NOMO-1 treated with dmso at 0.1 percent for 144 hours (cell line): Measurements from ENCODE around the gene PDE9A.

Experiments used
- DNase-seq: peaks from one replicate; lab custom pipeline; 2025; ENCODE audit not compliant: unreplicated experiment; lab: John Stamatoyannopoulos, UW

The PDE9A gene

DNA sequence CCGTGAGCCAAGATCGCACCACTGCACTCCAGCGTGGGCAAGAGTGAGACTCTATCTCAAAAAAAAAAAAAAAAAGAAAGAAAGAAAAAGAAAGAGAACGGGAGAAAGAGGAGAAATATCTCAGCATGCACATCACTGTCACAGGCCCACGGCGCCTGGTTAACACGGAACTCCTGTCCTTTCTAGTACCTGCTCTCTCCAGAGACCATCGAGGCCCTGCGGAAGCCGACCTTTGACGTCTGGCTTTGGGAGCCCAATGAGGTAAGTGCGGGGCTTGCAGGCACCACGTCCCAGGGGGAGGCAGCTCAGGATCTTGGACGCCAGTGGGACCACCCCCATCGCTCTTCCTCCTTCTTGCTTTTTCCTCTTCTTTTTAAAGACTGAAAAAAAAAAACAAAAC is 100.4 kb downstream of the PDE9A start:
- DNase-seq = no peak

DNA sequence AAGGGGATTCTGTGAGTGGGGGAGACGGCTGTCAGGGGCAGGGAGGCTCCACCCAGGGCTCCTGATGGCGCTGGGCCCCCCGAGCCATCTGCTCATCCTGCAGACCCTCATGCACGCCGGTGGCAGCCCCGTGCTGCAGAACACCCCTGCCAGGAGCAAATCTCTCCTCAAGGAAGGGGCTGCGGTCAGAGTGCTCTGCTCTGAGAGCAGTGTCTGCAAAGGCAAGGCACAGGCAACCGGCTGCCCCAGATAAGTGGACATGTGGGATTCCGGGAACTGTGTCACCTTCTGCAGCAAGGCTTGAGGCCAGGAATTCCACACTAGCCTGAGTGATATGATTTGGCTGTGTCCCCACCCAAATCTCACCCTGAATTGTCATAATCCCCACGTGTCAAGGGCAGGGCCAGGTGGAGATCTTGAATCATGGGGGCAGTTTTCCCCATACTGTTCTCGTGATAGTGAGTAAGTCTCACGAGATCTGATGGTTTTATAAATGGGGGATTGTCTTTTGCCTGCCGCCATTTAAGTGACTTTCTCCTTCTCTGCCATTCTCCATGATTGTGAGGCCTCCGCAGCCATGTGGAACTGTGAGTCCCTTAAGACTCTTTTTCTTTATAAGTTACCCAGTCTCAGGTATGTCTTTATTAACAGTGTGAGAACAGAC is 101.0 kb downstream of the PDE9A start:
- DNase-seq = no peak

DNA sequence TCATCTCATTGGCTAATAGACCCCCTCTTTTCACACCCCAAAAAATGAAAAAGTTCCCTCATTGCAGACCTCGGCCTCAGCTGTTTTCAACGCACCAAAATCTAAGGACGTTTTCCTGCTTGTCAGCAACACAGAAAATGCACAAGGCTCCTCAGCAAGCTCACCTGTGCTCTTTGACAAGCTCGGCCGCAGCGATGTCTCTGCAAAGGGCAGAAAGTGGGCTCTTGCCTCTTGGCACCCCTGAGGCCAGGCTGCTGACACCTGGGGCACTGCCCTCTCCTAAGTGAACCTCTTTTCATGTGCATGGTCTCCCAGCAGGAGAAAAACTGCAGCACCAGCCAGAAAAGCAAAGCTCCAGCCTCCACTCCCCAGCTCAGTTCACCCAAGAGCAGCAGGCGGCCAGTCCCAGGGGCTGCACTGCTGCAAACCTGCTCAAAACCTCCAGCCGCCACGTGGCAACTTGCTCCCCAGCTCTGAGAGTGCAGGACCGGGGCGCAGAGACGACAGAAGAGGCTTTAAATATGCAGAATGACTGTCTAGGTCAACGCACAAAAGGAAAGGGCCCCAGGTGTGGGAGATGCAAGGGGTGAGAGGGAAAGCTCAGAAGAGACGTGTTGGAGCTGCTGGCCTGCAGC is 101.7 kb downstream of the PDE9A start:
- no peak for DNase-seq

DNA sequence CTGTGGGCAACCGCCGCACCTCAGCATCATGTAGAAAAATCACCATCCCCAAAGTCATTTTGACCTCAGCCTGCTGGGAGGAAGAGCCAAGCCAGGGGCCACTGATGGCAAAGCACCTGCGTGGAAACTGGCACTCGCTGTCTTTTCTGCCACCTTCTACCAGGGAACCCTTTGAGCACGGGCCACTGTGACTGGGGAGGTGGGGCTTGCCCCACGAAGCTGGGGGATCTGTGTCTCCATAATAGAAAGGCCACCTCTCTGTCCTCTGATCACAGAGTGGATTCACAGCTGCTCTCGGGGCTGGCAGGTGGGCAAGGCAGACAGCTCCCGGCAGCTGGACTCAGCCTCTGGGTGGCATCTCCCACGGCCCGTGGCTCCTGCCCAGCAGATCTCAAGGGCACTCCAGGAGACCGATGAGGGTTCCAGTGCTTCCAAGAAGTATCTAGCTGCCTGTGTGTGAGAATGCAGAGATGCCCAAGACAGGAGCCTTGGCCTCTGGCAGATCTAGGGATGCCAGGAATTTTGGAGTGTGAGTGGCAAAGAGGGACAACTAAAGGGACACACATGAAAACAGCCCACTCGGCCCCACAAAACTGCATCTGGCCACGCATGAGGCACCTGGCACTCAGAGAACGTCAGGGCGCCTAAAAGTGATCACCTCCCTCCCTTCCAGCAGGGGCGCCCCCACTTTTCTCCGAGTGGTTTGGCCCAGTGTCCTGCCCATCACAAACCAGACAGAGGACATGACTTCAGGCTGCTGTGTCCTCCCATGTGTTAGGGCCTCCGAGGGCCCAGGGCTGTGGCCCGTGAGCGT is 102.6 kb downstream of the PDE9A start:
- DNase-seq = no peak

DNA sequence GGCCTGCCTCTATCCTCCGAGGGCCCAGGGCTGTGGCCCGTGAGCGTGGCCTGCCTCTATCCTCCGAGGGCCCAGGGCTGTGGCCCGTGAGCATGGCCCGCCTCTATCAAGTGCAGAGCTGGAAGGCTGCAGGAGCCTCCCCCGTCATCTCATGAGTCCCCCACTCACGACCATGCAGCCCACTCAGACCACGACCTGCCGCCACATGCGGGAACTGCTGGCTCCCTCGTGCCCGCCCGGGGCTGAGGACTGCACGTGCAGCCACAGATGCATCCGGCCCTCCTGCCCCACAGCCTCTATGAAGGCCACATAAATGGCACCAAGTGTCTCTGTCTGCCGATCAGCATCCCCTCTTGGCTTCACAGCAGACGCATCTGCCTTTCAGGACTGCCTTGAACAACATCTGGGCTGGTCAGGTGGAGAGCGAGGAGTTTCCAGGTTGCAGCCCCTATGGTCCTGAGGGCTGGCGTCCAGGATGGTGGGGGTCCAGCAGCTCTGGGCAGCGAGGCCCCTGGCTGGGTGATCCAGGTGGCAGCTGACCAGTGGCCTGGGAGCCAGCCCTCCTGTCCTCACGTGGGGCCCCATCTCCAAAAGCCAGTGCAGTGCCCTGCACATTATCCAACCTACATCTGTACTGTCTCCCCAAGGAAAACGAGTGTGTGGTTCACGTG is 103.3 kb downstream of the PDE9A start:
- DNase-seq = no peak

DNA sequence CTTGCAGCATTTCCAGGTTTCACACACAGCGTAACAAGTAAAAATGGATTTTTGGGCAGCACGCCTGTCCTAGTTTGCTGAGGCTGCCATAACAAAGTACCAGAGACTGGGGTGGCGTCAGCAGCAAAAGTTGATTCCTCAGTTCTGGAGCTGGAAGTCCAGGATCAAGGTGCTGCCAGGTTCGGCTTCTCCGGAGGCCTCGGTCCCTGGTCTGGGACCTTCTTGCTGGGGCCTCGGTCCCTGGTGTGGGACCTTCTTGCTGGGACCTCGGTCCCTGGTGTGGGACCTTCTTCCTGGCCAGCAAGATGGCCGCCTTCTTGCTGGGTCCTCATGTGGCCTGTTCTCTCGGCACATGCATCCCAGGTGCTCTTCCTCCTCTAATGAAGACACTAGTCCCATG is 104.0 kb downstream of the PDE9A start:
- DNase-seq = no peak

DNA sequence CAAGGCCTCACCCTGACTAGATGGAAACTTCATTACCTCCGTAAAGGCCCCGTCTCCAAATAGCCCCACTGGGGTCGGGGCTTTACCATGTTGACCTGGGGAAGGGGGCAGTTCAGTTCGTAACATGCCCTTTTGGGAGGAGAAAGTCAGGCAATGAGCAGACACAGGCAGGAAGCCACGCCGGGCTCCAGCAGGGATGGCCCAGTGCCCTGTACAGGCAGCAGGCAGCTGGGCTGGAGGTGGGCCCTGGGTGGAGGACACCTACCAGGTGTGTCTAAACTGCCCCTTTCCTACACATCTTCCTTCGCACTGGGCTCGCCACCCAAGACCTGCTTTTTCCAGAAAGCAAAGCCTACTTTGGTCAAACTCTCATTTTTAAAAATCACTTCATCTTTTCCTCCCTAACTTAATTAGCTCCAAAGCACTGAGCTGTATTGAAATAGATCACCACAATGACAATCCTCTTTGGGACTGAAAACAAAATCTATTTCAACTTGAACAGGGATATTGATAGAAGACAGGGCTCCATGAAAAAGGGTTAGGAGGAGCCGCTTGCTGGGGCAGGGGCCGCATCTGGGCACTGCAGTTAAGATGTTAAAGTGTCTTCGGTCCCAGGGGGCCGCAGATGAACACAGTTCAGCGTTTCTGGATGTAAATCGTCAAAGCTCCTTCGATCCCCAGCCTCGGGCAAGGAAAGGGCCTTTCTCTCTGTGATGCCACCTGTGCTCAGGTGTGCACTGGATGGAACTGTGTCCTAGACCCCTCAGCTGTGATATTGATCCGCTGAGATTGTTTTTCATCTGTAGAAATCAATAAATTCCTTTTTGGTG is 104.6 kb downstream of the PDE9A start:
- no peak for DNase-seq

DNA sequence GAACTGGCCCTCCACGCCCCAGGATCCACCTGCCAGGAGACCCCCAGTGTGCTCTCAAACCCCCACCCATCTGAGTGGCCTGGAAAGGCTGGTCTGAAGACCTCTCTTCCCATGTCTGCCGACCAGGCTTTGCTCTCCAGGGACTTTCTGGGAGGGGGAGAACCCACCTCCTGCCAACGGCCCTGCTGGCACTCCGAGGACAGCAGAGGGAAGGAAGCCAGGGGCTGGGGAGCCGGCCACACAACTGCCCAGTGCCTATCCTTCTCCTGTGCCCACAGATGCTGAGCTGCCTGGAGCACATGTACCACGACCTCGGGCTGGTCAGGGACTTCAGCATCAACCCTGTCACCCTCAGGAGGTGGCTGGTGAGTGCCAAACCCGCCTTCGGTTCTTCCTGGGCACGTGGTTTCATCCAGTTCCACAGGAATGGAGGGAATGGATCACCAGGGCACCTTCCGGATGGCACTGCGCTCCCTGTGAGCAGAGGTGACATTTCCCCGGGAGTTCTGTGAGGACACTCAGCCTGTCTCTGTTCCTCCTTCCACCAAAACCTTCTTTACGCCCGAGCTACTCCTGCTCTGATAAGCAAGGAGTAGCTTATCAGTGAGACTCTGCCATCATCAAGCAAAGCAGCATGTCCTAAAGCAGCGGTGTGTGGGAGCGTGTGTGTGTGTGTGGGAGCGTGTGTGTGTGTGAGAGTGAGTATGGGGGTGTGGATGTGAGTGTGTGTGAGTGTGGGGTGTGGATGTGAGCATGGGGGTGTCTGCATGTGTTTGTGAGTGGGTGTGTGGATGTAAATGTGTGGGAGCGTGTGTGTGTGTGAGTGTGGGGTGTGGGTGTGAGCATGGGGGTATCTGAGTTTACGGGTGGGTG is 105.5 kb downstream of the PDE9A start:
- DNase-seq = no peak

DNA sequence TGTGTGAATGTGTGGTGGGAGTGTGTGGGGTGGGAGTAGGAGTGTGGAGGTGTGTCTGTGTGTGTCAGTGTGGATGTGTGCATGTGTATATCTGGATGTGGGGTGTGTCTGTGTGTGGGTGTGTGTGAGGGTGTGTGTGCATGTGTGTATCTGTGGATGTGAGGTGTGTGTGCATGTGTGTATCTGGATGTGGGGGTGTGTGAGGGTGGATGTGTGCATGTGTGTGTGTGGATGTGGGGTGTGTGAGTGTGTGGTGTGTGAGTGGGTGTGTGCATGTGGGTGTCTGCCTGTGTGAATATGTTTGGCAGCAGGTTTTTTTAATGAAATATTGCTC is 106.1 kb downstream of the PDE9A start:
- DNase-seq = no peak

DNA sequence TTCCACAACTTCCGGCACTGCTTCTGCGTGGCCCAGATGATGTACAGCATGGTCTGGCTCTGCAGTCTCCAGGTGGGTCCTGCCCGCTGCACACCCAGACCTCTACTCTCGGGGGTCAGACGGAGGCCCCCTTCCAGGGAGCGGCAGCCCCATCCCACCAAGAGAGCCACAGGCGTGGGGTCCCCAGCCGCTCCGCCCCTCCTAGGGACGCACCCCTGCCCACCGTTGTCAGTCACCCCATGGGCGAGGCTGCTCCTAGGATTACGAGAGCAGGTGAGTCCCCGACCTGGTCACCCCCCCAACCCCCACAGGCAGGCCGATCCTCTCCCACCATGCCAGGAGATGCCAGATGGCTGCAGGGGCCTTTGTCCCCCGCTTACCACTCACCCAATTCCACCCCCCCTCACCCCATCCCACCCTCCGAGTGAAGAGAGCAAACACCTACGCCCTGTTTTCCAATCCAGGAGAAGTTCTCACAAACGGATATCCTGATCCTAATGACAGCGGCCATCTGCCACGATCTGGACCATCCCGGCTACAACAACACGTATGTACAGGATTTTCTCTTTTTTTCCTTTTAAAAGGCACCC is 107.0 kb downstream of the PDE9A start:
- DNase-seq = no peak

DNA sequence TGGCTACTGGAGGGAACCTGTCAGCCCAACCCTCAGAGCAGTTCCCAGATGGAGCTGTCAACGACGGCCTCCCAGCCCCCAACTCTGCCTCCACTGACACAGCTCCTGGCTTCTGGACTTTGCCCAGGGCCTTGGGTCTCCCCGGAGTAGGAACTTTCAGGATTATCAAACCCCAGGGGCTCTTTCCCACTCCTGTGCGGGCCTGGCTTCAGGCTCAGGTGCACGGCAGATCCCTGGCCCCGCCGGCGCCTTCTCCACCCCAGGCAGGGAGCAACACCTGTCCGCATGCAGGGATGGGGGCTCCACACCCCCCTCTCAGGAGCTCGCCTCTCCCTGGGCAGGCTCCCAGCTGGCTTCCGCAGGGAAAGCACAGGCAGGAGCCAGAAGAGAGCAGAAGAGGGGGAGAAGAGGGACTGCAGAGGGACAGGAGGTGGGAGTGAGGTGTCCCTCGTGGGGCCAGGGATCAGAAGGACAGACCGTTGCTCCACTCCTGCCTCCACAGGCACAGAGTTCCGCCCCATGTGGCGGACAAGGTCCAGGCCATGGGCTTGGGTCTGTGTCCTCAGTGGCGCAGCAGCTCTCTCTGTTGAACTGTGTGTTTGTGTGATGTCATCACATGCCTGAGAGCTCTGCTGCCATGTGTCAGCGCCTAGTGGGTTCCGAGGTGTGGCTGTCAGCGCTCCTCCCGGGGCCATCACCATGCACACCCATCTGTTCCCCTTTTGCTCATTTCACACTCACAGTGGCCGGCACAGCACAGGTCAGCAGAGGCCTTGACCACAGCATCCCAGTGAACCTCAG is 107.7 kb downstream of the PDE9A start:
- no peak for DNase-seq

DNA sequence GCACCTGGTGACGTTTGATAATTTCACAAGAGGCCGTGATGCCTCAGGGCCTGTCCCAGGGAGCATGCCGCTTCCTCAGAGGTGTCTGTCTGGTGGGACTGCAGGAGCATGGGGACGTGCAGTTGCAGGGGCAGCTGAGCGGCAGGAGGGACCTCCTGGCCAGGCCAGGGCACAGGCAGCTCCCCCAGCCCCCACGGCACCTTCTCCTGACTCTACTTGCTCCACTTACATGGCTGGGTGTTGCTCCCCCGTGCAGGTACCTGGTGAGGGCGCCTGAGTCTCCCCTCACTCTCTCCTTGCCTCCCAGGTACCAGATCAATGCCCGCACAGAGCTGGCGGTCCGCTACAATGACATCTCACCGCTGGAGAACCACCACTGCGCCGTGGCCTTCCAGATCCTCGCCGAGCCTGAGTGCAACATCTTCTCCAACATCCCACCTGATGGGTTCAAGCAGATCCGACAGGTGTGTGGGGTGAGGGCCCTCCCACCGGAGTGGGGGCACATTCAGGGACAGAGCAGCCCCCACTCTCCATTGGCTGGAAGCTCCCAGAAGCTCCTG is 108.4 kb downstream of the PDE9A start:
- no peak for DNase-seq

DNA sequence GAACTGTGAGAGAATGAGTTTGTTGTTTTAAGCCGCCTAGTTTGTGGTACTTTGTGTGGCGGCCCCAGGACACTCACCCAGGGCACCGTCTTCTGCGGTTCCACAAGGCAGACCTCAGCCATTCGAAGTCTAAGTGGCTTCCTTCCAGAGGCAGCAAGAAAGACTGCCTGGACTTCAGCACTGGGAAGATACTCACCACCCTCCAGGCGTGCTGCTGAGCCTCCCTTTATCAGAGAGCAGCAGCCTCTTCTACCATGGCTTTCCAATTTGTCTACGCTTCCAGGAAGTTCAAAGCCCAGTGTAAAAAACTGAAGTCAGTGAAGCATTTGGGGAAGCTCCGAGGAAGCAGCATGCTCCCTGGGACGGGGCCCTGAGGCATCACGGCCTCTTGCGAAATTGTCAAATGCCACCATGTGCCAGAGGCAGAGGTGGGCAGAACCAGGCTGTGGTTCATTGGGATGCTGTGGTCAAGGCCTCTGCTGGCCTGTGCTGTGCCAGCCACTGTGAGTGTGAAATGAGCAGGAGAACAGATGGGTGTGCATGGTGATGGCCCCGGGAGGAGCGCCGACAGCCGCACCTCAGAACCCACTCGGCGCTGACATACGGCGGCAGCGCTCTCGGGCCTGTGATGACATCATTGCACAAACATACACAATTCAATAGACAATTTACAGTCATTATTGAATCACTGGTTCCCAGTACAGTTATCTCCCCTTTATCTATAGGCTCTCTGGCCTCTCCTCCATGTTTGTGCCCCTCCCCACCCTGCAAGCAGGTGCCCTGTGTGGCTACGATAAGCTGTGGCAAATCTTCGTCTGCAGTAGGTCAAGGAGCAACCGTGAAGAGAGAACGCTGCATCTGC is 110.4 kb downstream of the PDE9A start:
- DNase-seq = no peak

DNA sequence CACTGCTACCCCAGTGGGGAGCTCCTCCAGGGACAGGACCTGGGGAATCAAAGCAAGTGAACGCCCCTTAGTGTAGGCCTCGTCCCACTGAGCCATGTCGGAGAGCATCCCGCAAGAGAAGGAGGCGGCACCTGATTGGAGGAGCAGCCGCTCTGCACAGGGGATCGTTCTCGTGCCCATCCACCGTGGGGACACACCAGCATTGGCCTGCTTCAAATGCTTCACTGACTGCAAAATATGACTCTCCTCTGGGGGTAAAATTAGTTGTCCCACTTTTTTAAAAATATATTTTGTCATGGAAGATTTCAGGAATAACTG is 111.0 kb downstream of the PDE9A start:
- DNase-seq = no peak

DNA sequence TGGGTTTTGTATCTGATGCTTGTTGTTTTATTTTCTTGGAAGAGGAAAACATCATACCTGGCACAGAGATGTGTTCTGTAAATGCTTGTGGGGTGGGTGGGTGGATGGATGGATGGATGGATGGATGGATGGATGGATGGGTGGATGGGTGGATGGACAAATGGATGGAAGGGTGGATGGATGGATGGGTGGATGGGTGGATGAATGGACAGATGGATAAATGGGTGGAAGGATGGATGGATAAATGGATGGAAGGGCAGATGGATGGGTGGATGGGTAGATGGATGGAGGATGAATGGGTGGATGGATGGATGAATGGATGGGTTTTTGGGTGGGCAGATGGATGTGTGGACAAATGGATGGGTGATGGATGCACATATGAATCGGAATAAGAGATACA is 111.5 kb downstream of the PDE9A start:
- no peak for DNase-seq

DNA sequence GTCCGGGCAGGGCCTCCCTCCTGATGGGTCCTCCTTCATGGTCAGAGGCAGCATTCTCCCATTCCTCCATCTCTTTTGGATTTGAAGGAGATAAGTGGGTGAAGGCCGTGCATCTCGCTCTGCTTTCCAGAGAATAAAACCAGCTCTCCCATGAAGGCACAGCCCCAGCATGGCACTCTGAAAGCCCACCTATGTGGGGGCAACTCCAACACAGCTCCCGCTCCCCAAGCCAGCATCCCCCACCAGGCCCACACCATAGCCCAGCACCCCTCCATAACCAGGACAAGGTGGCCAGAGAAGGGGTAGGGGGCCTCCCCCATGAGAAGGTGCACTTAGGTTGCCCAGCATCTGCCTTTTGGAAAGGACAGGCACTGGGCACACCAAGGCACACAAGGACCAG is 112.2 kb downstream of the PDE9A start:
- no peak for DNase-seq

DNA sequence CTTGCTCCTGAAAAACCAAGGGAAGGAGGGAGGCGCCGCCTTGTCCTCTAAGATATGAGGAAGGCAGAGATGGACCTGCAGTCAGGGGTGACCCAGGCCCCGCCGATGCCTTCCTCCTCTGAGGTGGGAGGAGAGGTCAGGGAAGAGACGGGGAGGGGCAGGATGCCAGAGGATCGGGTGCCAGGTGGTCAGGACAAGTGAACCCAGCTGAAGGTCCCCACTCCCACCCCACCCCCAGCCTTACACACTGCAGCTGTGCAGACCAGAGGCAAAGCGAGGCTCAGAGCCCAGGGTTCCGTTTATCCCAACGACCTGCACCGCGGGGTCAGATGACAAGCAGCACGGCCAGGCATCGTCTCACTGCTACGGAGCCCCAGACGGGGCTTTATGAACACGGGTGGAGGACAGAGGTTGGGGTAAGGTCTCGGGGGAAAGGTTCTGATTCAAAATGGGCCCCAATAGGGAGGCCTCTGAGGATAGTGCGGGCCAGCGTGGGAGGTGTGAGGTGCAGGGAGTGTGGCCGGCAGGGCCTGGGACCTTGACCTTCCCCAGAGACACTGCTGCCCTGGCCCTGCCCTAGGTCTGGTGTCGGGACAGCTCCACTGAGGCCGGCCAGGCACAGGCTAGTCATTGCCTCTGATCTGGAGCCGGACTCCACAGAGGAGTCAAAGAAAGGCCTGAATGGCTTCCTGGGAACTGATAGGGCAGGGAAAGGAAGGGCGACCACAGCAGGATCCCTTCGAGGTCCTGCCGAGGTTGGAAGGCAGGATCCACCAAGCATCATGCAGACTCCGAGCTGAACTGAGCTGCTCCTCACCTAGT is 113.5 kb downstream of the PDE9A start:
- DNase-seq = no peak
